ENCODE results near the gene NHS. TPM values are rescaled to one million over a fixed set of nuclear protein-coding genes. Genes with fewer than 3 reads are reported as not detected.

NHS gene
- total and polyA plus RNA-seq, 4 donors: 14.1 to 17.7 (median 15.8) TPM

DNA sequence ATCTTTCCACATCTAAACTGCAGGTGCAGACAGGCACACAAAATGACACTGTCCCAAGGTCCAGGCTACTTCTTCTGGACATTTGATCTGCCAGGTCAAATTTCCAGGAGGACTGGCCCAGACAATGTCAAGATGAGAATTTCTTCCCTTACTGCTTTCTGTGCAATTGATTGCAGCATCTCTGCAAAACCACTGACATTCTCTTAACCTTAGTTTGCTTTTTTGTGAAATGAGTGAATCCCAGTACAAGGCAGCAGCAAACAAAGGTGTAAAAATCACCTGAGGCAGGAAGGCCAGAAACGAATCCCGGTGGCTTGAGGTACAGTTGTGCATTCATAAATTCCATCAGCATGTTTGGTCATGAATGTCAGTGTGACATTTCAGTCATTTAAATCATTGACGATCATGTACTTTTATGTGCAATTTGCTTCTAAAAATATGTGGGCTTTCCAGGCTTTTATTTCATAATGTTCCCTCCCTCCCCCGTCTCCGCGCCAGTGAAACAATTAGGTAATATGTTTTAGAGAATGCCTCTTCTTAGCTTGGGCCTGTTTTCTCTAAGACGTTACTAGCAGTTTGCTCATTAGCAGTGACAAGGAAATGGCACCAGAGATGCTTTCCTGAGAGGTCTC, 39.1 kb downstream of the NHS start:
- peak in 1 of 6 donors; percentile 15 for DNase-seq (ENCODE audit: low read depth in 4 of 6, low spot score in 6 of 6)
- Histone ChIP-seq H3K36me3 (ENCODE audit: control insufficient read depth, insufficient read depth, low read length) (no peaks in the 10 kb centered on the region), H3K9me3 (ENCODE audit: control insufficient read depth, insufficient read depth, low read length) (no peaks in the 10 kb centered on the region), H3K4me3 (ENCODE audit: low read depth, low read length) (no peak overlapping the region), H3K27ac (ENCODE audit: low read depth, low read length) (no peak overlapping the region), H3K4me1 (ENCODE audit: control insufficient read depth, insufficient read depth, low read length) (peaks cover 3% of the 10 kb centered on the region), H3K27me3 (ENCODE audit: control insufficient read depth, insufficient read depth, low read length) (peaks cover 23% of the 10 kb centered on the region)
- WGBS (ENCODE audit: insufficient coverage): 53% methylated on average over 3 of the region's 7 CpGs

DNA sequence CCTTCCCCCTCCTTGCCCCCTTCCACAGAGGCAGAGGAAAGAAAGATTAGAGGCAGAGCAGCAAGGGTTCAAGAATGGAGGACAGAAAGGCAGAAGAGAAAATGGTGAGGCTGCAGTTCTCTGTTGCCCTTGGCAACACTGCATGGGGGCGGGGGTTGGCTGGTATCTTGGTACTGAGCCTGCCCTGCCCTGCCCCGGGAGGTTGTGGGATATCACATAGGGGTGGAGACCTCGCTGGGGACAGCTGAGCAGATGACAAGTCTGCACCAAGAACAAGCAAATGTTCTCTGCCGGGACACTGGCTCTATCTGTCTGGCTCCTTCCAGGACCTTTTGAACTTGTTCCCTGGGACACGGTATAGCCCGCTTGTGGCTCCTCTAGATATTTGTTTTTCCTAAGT, 39.8 kb downstream of the NHS start:
- 15% methylated on average over 4 of the region's 6 CpGs for WGBS (ENCODE audit: insufficient coverage)
- peak in 1 of 6 donors; percentile 9 for DNase-seq (ENCODE audit: low read depth in 4 of 6, low spot score in 6 of 6)
- H3K27me3 ChIP-seq (ENCODE audit: control insufficient read depth, insufficient read depth, low read length): peaks cover 25% of the 10 kb centered on the region

DNA sequence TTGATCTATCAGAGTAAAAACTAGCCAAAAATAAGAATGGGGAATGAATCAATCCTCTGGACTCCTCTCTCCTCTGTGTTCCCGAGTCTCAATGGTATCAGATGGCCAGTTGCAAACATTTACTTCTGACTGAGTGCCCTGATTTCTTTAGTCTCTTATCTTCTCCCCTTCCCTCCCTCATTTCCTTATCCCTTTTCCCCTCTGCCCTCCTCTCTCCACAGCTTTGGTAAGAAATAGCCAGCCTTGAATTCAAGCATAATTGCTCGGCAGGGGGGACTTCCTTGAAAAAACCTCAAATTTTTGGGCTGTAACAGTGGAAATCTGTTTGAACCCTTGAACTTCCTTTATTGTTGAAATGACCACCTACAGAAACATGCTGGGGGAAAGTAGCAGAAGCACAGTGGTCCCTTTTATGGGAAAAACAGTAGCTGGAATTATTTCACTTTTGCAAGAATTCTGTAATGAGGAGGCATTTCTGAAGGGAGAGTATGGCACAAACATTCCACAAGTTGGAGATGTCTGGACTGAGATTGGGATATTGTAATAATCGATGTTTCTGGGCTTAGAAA, 40.3 kb downstream of the NHS start:
- Histone ChIP-seq H3K27ac (ENCODE audit: low read depth, low read length) (peak overlapping the region; percentile 17), H3K4me3 (ENCODE audit: low read depth, low read length) (no peak overlapping the region), H3K27me3 (ENCODE audit: control insufficient read depth, insufficient read depth, low read length) (peaks cover 25% of the 10 kb centered on the region), H3K4me1 (ENCODE audit: control insufficient read depth, insufficient read depth, low read length) (peaks cover 3% of the 10 kb centered on the region), H3K9me3 (ENCODE audit: control insufficient read depth, insufficient read depth, low read length) (no peaks in the 10 kb centered on the region), H3K36me3 (ENCODE audit: control insufficient read depth, insufficient read depth, low read length) (no peaks in the 10 kb centered on the region)
- WGBS (ENCODE audit: insufficient coverage): 31% methylated on average over 2 of the region's 3 CpGs
- peak in 1 of 6 donors; percentile 8 for DNase-seq (ENCODE audit: low read depth in 4 of 6, low spot score in 6 of 6)

More for the DNA sequence above, 39.8 kb downstream of the NHS start:
- H3K27ac ChIP-seq (ENCODE audit: low read depth, low read length): peak overlapping the region; percentile 17
- peaks cover 3% of the 10 kb centered on the region for H3K4me1 ChIP-seq (ENCODE audit: control insufficient read depth, insufficient read depth, low read length)
- H3K4me3 ChIP-seq (ENCODE audit: low read depth, low read length): no peak overlapping the region
- no peaks in the 10 kb centered on the region for H3K36me3 ChIP-seq (ENCODE audit: control insufficient read depth, insufficient read depth, low read length)
- no peaks in the 10 kb centered on the region for H3K9me3 ChIP-seq (ENCODE audit: control insufficient read depth, insufficient read depth, low read length)

DNA sequence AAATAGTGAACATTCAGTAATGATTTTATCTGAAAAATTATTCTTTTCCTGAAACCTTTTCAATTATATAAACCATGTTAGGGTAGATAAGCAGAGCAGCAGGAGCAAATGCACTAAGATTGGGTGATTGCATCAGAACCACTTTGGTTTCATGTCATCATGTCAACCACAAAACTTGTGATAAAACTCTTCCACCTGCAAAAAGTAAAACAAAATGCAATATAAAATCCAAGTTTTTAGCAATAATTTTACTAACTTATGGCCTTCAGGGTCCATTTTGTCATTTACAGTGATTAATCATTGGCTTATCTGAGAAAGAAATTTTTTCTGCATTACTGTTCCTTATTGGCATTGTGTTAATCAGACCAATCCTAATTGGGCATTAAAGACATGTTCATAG, 42.4 kb downstream of the NHS start:
- Histone ChIP-seq H3K4me1 (ENCODE audit: control insufficient read depth, insufficient read depth, low read length) (peaks cover 3% of the 10 kb centered on the region), H3K27ac (ENCODE audit: low read depth, low read length) (no peak overlapping the region), H3K9me3 (ENCODE audit: control insufficient read depth, insufficient read depth, low read length) (no peaks in the 10 kb centered on the region), H3K27me3 (ENCODE audit: control insufficient read depth, insufficient read depth, low read length) (peaks cover 25% of the 10 kb centered on the region), H3K4me3 (ENCODE audit: low read depth, low read length) (no peak overlapping the region), H3K36me3 (ENCODE audit: control insufficient read depth, insufficient read depth, low read length) (no peaks in the 10 kb centered on the region)
- no peak for DNase-seq (ENCODE audit: low read depth in 4 of 6, low spot score in 6 of 6)

DNA sequence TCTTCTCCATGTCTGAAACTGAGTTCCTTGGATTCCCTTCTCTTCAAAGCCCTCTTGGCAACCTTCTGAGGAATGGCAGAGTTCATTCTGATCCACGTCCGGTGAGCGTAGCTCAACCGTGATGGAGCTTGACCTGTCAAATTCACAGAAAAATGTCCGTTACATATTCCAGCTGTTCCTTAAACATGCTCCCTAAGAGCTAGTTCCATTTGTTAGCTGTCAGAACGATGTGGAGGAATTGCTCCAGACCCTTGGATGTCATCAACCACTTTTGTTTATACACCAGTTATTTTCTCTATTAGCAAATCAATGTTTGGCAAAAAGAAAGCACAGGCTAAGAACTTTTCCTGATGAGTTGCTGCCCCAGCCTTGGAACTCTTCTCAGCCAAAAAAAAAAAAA, 50.1 kb downstream of the NHS start:
- no peaks in the 10 kb centered on the region for H3K36me3 ChIP-seq (ENCODE audit: control insufficient read depth, insufficient read depth, low read length)
- no peak overlapping the region for H3K4me3 ChIP-seq (ENCODE audit: low read depth, low read length)
- 57% methylated on average over 6 of the region's 6 CpGs for WGBS (ENCODE audit: insufficient coverage)
- no peaks in the 10 kb centered on the region for H3K4me1 ChIP-seq (ENCODE audit: control insufficient read depth, insufficient read depth, low read length)
- no peaks in the 10 kb centered on the region for H3K9me3 ChIP-seq (ENCODE audit: control insufficient read depth, insufficient read depth, low read length)
- no peak for DNase-seq (ENCODE audit: low read depth in 4 of 6, low spot score in 6 of 6)
- no peak overlapping the region for H3K27ac ChIP-seq (ENCODE audit: low read depth, low read length)
- peaks cover 7% of the 10 kb centered on the region for H3K27me3 ChIP-seq (ENCODE audit: control insufficient read depth, insufficient read depth, low read length)

DNA sequence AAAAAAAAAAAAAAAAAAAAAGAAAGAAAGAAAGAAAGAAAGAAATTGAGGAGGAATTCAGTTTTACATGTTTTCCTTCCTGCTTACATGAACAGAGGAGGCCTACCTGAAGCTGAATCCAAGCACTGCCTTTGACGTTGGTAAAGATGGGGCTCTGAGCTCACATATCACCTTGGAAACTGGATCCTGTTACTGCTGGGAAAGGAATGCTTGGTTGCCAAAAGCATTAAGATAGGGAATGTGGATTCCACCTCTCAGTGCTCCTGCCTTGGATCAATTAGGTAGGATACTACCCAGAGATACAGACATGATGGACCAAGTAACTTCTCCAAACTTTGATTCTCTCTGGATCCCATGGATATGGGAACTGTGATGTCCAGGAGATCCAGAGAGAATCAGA, 50.6 kb downstream of the NHS start:
- WGBS (ENCODE audit: insufficient coverage): 73% methylated on average over 1 of the region's 1 CpG
- no peak for DNase-seq (ENCODE audit: low read depth in 4 of 6, low spot score in 6 of 6)
- Histone ChIP-seq H3K4me3 (ENCODE audit: low read depth, low read length) (no peak overlapping the region), H3K27me3 (ENCODE audit: control insufficient read depth, insufficient read depth, low read length) (peaks cover 7% of the 10 kb centered on the region), H3K36me3 (ENCODE audit: control insufficient read depth, insufficient read depth, low read length) (no peaks in the 10 kb centered on the region), H3K9me3 (ENCODE audit: control insufficient read depth, insufficient read depth, low read length) (no peaks in the 10 kb centered on the region), H3K4me1 (ENCODE audit: control insufficient read depth, insufficient read depth, low read length) (no peaks in the 10 kb centered on the region), H3K27ac (ENCODE audit: low read depth, low read length) (no peak overlapping the region)

DNA sequence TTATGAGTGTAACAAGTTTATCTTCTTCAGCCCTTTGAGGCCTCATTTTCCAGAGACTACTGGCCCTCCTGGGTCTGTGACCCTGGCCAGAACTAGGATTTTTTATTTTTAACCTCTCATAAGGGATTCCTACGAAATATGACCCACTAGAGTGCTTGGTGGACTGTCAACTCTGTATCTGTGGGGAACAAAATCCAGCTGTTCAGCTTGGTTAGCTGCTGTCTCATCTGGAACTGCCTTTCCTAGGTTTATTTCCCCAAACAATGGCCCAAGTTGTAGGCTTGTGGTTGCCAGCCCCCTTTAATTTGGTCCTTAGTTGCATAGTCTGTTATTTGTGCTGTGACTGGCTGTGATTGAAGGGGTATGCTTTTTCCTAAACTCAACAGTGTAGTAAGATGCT, 56.2 kb downstream of the NHS start:
- no peak for DNase-seq (ENCODE audit: low read depth in 4 of 6, low spot score in 6 of 6)
- H3K27ac ChIP-seq (ENCODE audit: low read depth, low read length): no peak overlapping the region

DNA sequence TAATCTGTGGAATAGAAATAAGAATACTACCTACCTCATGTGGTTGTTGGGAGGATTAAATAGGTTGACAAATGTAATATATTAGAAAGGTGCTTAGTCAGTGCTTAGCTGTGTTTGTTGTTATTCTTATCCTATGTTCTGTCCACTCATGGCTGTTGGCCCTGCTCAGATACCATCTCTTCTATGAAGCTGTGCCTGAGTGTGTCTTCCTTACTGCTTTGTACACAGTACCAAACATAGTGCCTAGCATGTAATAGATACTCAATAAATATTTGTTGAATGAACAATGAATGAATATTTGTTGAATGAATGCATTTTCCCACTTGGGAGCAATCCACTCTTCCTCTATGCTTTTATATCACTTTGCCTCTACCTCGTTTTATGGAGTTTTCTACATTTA, 57.2 kb downstream of the NHS start:
- no peak overlapping the region for H3K27ac ChIP-seq (ENCODE audit: low read depth, low read length)
- no CpG with 5 or more reads among the region's 1 CpG for WGBS (ENCODE audit: insufficient coverage)

More for the DNA sequence above, 56.2 kb downstream of the NHS start:
- WGBS (ENCODE audit: insufficient coverage): no CpG with 5 or more reads among the region's 1 CpG
- Histone ChIP-seq H3K9me3 (ENCODE audit: control insufficient read depth, insufficient read depth, low read length) (no peaks in the 10 kb centered on the region), H3K4me1 (ENCODE audit: control insufficient read depth, insufficient read depth, low read length) (no peaks in the 10 kb centered on the region), H3K27me3 (ENCODE audit: control insufficient read depth, insufficient read depth, low read length) (peaks cover 15% of the 10 kb centered on the region), H3K4me3 (ENCODE audit: low read depth, low read length) (no peak overlapping the region), H3K36me3 (ENCODE audit: control insufficient read depth, insufficient read depth, low read length) (no peaks in the 10 kb centered on the region)

DNA sequence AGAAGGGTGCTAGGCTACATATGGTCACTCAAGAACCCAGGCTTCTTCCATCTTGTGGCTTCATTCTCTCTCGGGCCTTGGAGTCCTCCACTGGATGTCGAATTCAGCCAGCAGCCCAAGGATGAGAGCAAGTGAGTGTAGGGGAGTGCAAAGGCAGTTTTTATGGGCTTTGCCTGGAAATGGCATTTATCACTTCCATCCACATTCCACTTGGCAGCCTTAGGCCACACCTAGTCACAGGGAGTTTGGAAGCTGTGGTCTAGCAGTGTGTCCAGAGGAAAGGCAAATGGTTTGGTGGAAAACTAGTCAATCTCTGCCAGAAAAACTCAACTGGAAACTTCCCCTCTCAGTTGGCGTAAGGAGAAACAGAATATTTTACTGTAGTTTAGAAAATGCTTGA, 59.0 kb downstream of the NHS start:
- Histone ChIP-seq H3K4me1 (ENCODE audit: control insufficient read depth, insufficient read depth, low read length) (no peaks in the 10 kb centered on the region), H3K36me3 (ENCODE audit: control insufficient read depth, insufficient read depth, low read length) (no peaks in the 10 kb centered on the region), H3K27ac (ENCODE audit: low read depth, low read length) (no peak overlapping the region), H3K4me3 (ENCODE audit: low read depth, low read length) (no peak overlapping the region), H3K27me3 (ENCODE audit: control insufficient read depth, insufficient read depth, low read length) (peaks cover 33% of the 10 kb centered on the region), H3K9me3 (ENCODE audit: control insufficient read depth, insufficient read depth, low read length) (no peaks in the 10 kb centered on the region)
- DNase-seq (ENCODE audit: low read depth in 4 of 6, low spot score in 6 of 6): no peak
- no CpG with 5 or more reads among the region's 3 CpGs for WGBS (ENCODE audit: insufficient coverage)

More for the DNA sequence above, 57.2 kb downstream of the NHS start:
- Histone ChIP-seq H3K36me3 (ENCODE audit: control insufficient read depth, insufficient read depth, low read length) (no peaks in the 10 kb centered on the region), H3K27me3 (ENCODE audit: control insufficient read depth, insufficient read depth, low read length) (peaks cover 21% of the 10 kb centered on the region), H3K4me3 (ENCODE audit: low read depth, low read length) (no peak overlapping the region), H3K4me1 (ENCODE audit: control insufficient read depth, insufficient read depth, low read length) (no peaks in the 10 kb centered on the region), H3K9me3 (ENCODE audit: control insufficient read depth, insufficient read depth, low read length) (no peaks in the 10 kb centered on the region)
- DNase-seq (ENCODE audit: low read depth in 4 of 6, low spot score in 6 of 6): no peak

DNA sequence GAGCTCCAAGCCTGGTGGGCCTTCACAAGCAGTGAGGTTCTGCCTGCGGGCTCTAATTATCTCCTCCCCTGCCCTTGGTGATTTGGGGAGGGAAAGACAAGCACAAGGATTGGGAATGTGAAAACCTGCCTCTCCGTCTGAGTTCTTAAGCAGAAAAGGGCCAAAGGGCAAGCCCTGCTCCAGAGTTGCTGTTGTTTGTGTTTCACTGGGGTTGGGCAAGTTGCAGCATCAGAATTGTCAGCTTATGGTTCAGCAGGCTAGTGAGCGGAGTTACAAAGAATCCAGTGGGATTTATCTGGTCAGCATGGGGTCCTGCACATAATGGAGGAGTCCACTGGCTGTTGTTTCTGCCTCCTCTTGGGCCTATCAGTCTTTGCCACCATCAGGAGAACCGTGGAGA, 60.5 kb downstream of the NHS start:
- no peak for DNase-seq (ENCODE audit: low read depth in 4 of 6, low spot score in 6 of 6)
- no peaks in the 10 kb centered on the region for H3K4me1 ChIP-seq (ENCODE audit: control insufficient read depth, insufficient read depth, low read length)
- H3K9me3 ChIP-seq (ENCODE audit: control insufficient read depth, insufficient read depth, low read length): no peaks in the 10 kb centered on the region
- H3K27me3 ChIP-seq (ENCODE audit: control insufficient read depth, insufficient read depth, low read length): peaks cover 32% of the 10 kb centered on the region
- no peak overlapping the region for H3K4me3 ChIP-seq (ENCODE audit: low read depth, low read length)
- no peaks in the 10 kb centered on the region for H3K36me3 ChIP-seq (ENCODE audit: control insufficient read depth, insufficient read depth, low read length)
- 45% methylated on average over 3 of the region's 4 CpGs for WGBS (ENCODE audit: insufficient coverage)
- H3K27ac ChIP-seq (ENCODE audit: low read depth, low read length): no peak overlapping the region

Data from spinal cord (tissue), 10 donors.